Activated B cell treated with CpG ODN at 0.5 μM for 24 hours (primary cell): Measurements from ENCODE around the gene DDX41. TPM values are rescaled to one million over a fixed set of nuclear protein-coding genes. Genes with fewer than 3 reads are reported as not detected.

Experiments used
- ATAC-seq: fragments of 200-7000 bp; cut with Tn5 transposase; one replicate; pipeline ENCODE4 v1.10.0; 2021; ENCODE audit warnings: low read depth, mild to moderate bottlenecking, moderate library complexity
- CTCF ChIA-PET: fragments of 350-600 bp; sonication (Branson Sonifier 250); formaldehyde crosslinking; loops from one replicate; lab custom pipeline; 2021; ENCODE audit warnings: antibody characterized with exemption; lab: Charles Lee
- POLR2A ChIA-PET: fragments of 350-600 bp; sonication (Branson Sonifier 250); formaldehyde crosslinking; loops from one replicate; lab custom pipeline; 2021; ENCODE audit warnings: antibody characterized with exemption; lab: Charles Lee
- DNase-seq: peaks from one replicate; pipeline ENCODE4 v3.0.0; 2022
- H3K27ac Mint-ChIP-seq: one replicate; pipeline ENCODE4 v1.8.0; 2020; ENCODE audit warnings: mixed read lengths
- H3K27me3 Mint-ChIP-seq: one replicate; pipeline ENCODE4 v1.8.0; 2021; ENCODE audit warnings: mixed read lengths
- H3K36me3 Mint-ChIP-seq: one replicate; pipeline ENCODE4 v1.8.0; 2021; ENCODE audit warnings: low read depth, mixed read lengths
- H3K4me1 Mint-ChIP-seq: one replicate; pipeline ENCODE4 v1.8.0; 2021; ENCODE audit warnings: mixed read lengths
- H3K4me3 Mint-ChIP-seq: one replicate; pipeline ENCODE4 v1.8.0; 2020; ENCODE audit warnings: mild to moderate bottlenecking, mixed read lengths
- H3K9me3 Mint-ChIP-seq: one replicate; pipeline ENCODE4 v1.8.0; 2020; ENCODE audit warnings: mixed read lengths
- intact Hi-C: fragments of 100-400 bp; cut with micrococcal nuclease; formaldehyde crosslinking; loops from one replicate; pipeline ENCODE4 v1.15.1; 2024
- total RNA-seq: library from RNA; stranded (reverse); gene quantifications from 2 replicates; pipeline ENCODE4 v1.2.3, GENCODE V29; 2022
- TF ChIP-seq, protein P1 (sequence below): fragments of 200-600 bp; IDR thresholded peaks from one replicate; pipeline ENCODE4 v1.8.0; 2022; ENCODE audit warnings: antibody characterized with exemption, mild to moderate bottlenecking

The DDX41 gene
- total RNA-seq, 1 donor from 2014 or later: 144 TPM

- Mint-ChIP-seq H3K4me3 (peak overlapping the region; percentile 28), H3K36me3 (peaks cover 6% of the 10 kb centered on the region), H3K9me3 (no peaks in the 10 kb centered on the region), H3K27me3 (peaks cover 2% of the 10 kb centered on the region), H3K27ac (peak overlapping the region; percentile 77), H3K4me1 (peaks cover 52% of the 10 kb centered on the region)
- ChIA-PET CTCF (interaction anchor here (1.7 to 1.8 kb wide), 2 partner anchors 16 to 105 kb away, joined by 4 to 8 read pairs; partner anchors contain the start of gene DOK3), POLR2A (interaction anchor here (1.1 to 7.7 kb wide), 3 partner anchors 15 to 98 kb away, joined by 3 to 96 read pairs (median 7); partner anchors contain the start of genes DOK3 and TMED9)
- TF ChIP-seq, protein P1, sequence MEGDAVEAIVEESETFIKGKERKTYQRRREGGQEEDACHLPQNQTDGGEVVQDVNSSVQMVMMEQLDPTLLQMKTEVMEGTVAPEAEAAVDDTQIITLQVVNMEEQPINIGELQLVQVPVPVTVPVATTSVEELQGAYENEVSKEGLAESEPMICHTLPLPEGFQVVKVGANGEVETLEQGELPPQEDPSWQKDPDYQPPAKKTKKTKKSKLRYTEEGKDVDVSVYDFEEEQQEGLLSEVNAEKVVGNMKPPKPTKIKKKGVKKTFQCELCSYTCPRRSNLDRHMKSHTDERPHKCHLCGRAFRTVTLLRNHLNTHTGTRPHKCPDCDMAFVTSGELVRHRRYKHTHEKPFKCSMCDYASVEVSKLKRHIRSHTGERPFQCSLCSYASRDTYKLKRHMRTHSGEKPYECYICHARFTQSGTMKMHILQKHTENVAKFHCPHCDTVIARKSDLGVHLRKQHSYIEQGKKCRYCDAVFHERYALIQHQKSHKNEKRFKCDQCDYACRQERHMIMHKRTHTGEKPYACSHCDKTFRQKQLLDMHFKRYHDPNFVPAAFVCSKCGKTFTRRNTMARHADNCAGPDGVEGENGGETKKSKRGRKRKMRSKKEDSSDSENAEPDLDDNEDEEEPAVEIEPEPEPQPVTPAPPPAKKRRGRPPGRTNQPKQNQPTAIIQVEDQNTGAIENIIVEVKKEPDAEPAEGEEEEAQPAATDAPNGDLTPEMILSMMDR: no peak
- DNase-seq (no peak), ATAC-seq (no peak)
- intact Hi-C loops: no loop called here
These were observed 22.9 kb downstream of the DDX41 start for GRCh38 chr5:177493795-177494345.

DNA sequence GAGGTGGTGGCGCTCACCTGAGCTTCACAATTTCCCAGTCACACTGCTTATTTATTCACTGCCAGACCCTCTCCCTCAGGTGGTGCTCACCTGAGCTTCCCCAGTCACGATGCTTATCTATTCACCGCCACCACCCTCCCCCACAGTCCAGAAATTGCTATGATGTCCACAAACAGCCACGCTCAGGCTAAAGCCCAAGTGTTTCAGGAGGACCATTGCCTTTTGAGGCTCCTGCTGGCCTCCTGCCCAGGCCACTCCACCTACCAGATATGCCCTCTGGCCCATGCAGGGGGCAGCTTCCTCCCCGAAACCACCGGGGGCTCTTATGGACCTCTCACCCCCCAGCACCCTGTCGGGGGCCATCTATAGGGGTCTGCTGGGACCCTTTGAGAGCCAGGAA is 23.9 kb downstream of the DDX41 start:
- H3K27ac Mint-ChIP-seq: no peak overlapping the region

DNA sequence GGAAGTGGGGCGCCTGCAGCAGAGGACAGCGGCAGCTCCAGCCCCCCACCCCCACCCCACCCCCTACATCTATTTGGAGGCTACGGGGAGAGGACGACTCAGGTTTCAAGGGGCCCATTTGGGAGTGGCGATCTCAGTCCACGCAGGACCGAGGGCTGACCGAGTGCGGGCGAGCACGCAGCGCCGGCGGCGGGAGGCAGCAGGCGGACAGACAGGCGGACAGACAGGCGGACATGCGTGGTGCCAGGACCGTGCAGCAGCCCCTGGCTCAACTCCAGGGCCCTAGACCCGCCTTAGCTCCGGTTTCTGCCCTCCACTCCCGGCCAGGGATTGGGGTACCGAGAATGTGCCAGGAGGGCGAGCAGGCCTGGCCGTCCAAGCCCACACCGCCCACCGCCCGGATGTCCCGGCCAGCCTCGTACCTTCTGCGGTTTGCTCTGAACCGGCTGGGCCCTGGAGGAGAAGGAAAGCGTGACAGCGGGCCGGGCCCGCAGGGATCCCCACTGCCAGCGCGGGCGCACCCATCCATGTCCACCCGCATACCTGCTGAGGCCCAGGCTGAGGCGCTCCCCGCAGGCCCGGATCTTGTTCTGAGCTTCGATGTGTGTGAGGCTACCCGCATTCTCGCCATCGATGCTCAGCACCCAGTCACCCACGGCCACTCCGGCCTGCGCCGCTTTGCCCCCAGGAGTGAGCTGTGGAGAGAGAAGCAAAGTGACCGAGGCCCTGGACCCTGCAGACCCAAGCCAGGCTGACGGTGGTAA is 24.6 kb downstream of the DDX41 start:
- CTCF ChIA-PET: interaction anchor here (1.1 kb wide), 1 partner anchor 10 kb away, joined by 4 read pairs; no protein-coding TSS in a partner anchor
- Mint-ChIP-seq H3K27me3 (no peaks in the 10 kb centered on the region), H3K36me3 (peaks cover 9% of the 10 kb centered on the region), H3K4me3 (no peak overlapping the region), H3K4me1 (peaks cover 41% of the 10 kb centered on the region), H3K27ac (no peak overlapping the region), H3K9me3 (no peaks in the 10 kb centered on the region)
- no peak for DNase-seq
- POLR2A ChIA-PET: interaction anchor here (0.6 to 7.7 kb wide), 2 partner anchors 13 to 17 kb away, joined by 3 to 96 read pairs; partner anchors contain the start of gene DOK3
- TF ChIP-seq, protein P1: no peak
- intact Hi-C loops: no loop called here
- no peak for ATAC-seq

More for the DNA sequence above, 23.9 kb downstream of the DDX41 start:
- DNase-seq (no peak), ATAC-seq (no peak)
- ChIA-PET POLR2A (interaction anchor here (0.6 to 7.7 kb wide), 3 partner anchors 14 to 35 kb away, joined by 3 to 96 read pairs (median 7); partner anchors contain the start of gene DOK3), CTCF (interaction anchor here (1.1 kb wide), 1 partner anchor 9 kb away, joined by 4 read pairs; no protein-coding TSS in a partner anchor)
- Mint-ChIP-seq H3K4me3 (no peak overlapping the region), H3K9me3 (no peaks in the 10 kb centered on the region), H3K27me3 (peaks cover 1% of the 10 kb centered on the region), H3K36me3 (peaks cover 6% of the 10 kb centered on the region), H3K4me1 (peaks cover 43% of the 10 kb centered on the region)
- intact Hi-C loops: no loop called here
- TF ChIP-seq, protein P1: no peak

DNA sequence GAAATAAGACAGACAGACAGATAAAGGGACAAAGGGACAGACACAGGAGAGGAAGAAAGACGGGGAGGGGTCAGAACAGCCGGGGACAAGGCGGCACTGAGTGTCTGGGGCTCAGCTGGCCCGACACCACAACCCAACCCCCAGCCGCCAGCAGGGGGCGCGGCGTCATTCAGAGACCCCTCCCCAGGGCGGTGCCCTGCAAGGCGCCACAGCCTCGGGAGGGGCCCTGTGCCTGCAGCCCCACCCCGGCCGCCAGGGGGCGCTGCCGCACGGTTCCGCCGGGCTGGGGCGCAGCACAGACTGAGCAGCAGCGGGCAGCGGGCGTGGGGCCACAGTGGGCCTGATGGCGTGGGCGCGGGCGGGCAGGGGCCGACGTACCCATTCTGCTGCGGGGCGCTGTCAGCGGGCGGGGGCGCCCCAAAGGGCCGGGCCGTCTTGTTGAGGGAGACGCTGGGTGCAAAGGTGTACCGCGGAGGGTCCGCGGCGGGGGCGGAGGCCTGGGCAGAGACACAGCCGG is 25.3 kb downstream of the DDX41 start:
- Mint-ChIP-seq H3K4me1 (peaks cover 40% of the 10 kb centered on the region), H3K27ac (no peak overlapping the region), H3K9me3 (no peaks in the 10 kb centered on the region), H3K4me3 (no peak overlapping the region), H3K36me3 (peaks cover 10% of the 10 kb centered on the region), H3K27me3 (no peaks in the 10 kb centered on the region)
- intact Hi-C loops: no loop called here
- POLR2A ChIA-PET: no interaction called here
- ATAC-seq (no peak), DNase-seq (no peak)
- TF ChIP-seq, protein P1: no peak
- CTCF ChIA-PET: interaction anchor here (1.1 kb wide), 1 partner anchor 10 kb away, joined by 4 read pairs; no protein-coding TSS in a partner anchor

DNA sequence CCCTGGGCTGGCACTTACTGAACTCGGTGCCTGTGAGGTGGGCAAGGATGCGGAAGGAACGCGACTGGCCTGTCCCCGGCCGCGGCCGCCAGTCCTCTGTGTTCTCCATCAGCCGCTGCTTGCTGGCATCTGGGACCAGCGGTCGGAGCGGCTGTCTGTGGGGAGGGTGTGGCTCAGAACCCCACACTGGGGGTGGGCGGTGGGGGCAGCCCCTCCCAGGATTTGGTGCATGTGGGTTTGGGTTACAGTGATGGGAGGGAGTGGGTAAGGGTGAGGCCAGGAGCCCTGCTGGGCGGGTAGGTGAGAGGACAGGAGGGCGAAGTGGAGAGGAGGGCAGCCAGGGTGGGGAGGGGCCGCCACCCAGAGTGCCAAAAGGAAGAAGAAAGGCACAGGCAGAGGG is 25.8 kb downstream of the DDX41 start:
- Mint-ChIP-seq H3K4me1 (peaks cover 35% of the 10 kb centered on the region), H3K9me3 (no peaks in the 10 kb centered on the region), H3K4me3 (no peak overlapping the region), H3K27ac (no peak overlapping the region), H3K27me3 (no peaks in the 10 kb centered on the region), H3K36me3 (peaks cover 10% of the 10 kb centered on the region)
- TF ChIP-seq, protein P1: no peak
- POLR2A ChIA-PET: no interaction called here
- intact Hi-C loops: no loop called here
- ATAC-seq (no peak), DNase-seq (no peak)
- CTCF ChIA-PET: no interaction called here
